NCI-H82 (cell line): Measurements from ENCODE around the gene LY6G5C.

Experiments used
- DNase-seq: peaks from one replicate; lab custom pipeline; 2025; lab: John Stamatoyannopoulos, UW

Gene LY6G5C, protein sequence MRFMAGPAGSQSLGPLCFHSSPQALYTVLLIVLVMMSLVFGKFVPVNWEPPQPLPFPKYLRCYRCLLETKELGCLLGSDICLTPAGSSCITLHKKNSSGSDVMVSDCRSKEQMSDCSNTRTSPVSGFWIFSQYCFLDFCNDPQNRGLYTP

DNA sequence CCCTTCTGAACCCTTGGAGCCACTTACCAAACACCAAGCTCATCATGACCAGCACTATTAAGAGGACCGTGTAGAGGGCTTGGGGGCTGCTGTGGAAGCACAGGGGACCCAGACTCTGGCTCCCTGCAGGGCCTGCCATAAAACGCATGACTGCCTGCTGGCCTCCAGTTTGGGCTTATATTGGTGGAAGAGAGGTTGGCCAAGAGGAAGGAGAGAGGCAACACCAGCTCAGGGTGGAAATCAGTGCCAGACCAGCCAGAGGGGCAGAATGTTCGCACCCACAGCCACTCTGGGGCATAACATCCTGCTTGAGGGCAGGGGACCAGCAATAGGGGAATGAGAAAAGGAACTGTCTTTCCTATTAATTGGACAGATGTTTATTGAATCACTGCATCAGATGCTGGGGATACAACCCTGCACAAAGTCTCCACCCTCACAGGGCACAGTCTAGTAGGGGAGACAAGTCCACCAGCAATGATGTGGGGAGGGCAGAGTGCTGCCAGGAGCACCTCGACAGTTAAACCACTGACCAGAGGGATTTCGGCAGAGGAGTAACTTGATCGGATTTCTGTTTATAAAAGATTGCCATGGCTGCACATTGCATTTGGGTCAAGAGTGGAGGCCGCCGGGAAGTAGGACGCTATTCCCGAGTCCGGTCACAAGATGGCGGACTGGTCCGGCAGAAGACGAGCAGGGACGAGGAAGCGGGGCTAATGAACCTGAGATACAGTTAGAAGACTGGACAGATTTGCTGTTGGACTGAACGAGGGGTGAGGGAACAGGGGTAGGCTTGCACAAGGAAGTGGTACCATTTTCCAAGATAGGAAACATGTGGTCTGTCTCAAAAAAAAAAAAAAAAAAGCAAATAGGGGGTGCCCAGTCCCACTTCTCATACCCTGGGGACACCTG is at the start of gene LY6G5C:
LY6G5C (minus strand) TSS at position 842 of the 909 bp plus-strand sequence; CDS start at position 148, 694 bp downstream.
- peak; percentile 88 for DNase-seq

DNA sequence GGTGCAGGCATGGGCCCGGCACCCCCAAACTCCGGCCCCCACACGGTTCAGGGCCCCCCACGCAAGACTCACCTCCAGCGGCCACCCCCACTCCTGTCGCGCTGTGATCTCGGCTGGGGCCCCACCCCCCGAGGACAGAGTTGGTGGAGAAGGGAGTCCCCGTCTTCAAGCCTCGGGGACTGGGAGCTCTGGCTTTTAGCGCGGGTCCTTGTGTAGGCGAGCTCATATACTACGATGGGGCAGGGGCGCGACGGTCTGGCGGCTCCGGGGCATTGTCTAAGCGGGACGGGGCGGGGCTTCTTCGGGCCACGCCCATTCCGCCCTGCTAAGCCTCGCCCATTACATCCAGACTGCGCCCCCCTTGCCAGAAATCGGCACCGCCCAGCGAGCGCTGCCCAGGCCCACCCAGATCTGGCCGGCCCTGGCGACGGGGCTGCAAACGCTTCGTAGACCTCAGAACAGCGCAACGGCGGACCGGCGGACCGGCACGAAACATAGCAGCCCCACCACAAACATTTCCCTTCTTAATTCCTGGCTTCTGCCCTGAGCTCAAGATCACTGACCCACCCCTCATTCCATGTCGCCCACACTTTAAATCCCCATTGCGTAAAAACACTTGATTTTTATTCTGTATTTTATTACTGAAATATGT is 49.2 kb upstream of the LY6G5C start:
- peak; percentile 93 for DNase-seq

DNA sequence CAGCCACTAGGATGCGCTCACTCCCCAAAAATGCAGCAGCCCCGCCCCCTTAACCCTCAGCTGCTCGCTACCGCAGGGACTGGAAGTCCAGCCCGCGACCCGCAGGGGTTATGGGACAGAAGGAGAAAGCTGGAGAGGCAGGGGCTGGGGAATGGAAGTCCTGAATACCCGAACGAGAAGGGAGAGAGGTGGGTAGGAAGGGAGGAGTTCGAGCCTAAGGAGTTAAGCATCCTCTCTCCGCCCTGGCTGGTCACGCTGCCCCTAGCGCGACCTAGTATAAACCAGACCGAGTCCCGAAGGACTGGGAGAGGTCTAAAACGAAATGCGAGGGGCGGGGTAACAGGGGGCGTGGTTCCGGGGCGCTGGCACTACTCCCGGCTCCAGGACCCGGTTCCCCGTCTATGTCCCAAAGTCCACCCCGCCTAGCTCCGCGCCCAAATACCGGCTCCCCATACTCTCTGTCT is 48.7 kb upstream of the LY6G5C start:
- peak; percentile 95 for DNase-seq

DNA sequence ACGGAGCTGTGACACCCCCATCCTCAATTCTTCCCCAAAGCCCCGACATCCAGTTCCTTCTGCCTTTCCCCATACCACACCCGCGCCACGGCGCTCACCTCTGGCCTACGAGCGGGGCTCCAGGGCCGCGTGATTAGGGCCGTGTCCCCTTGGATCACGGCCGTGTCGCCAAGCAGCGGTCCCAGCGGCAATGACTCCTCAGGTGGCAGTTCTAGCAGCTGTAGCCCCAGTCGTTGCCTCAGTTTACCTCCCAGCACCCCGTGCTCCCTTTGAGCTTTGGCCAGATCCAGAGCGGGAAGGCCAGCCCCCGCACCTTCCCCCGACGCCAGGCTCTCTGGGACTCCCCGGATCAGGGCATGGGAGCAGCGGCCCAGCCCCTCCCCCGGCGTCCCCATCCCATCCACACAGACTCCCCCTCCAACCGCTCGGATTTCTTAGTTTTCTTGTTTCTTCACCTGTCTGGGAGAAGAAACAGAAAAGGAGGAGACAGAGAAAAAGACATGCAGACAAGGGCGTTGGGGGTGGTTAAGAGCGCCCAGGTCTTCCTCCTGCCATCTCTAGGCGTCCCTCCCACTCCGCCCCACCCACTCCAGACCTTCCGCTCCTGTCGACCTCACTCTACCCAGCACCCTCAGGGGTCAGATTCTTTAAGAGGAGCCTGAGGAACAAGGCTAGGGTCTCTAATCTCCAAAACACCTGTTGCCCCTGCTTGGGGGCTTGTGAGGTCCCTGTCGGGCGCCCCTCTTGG is 48.1 kb upstream of the LY6G5C start, which contains the start of gene DDAH2:
DDAH2 (minus strand) TSS at position 533 of the 748 bp plus-strand sequence; CDS start at position 395, 138 bp downstream.
- no peak for DNase-seq

GRCh38 chr6:31727717-31728671 is 47.1 kb upstream of the LY6G5C start:
- DNase-seq: no peak

- DNase-seq: no peak
These were observed 46.3 kb upstream of the LY6G5C start for GRCh38 chr6:31727034-31727716.

- no peak for DNase-seq
These were observed 44.9 kb upstream of the LY6G5C start for GRCh38 chr6:31725502-31726350.

DNA sequence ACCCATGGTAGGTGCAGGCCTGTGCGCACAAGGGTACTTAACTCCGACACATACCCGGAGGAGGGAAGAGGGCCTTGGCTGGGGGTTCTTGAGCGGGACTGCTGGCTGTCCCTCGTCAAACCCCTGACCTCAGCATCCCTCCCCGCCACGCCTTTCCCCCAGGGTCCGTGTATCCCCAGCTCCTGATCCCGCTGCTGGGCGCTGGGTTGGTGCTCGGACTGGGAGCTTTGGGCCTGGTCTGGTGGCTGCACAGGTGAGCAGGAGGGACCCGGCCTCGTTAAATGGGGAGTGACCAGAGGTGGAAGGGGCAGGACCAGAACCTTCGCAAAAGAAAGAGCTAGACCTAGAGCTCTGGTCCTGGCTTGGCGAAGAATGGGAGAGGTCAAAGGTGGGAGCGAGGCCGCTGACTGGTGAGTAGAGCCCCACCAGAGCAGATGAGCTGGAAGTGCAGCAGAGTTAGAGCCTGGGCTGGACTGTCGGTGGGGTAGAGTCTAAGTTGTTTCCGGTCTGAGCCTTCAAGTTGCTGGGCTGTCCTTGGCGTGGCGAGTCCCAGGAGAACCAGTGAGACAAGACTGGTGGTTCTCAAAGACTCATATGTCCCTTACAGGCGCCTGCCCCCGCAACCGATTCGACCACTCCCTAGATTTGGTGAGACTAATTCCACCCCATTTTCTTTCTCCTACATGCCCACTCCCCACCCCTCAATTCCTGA is 43.3 kb upstream of the LY6G5C start:
- no peak for DNase-seq

- DNase-seq: no peak
These were observed 42.5 kb upstream of the LY6G5C start, which contains the start of gene MPIG6B for GRCh38 chr6:31723245-31723979. Gene MPIG6B, plus strand, starts transcription at chr6:31723373. Its CDS starts 11 bp downstream, at chr6:31723384.

DNA sequence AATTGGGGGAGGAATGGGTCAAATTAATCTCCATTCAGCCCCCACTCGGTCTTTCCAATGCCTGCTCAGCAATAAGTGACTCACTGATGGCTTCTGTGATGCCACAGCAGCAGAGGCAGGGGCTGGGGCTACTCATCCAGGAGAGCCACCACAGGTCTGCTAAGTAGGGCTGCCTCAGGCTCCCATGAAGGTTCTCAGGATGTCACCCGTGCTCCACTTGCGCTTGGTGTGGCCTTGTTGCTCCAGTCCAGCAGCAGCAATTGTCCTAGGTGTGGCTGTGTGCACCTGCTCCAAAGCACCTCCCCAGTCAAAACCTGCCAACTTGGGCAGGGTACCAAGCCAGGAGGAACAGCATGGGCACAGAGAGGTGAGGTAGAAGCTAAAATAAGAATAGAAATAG is 41.3 kb upstream of the LY6G5C start:
- DNase-seq: no peak

- no peak for DNase-seq
These were observed 40.6 kb upstream of the LY6G5C start, which contains the start of gene LY6G6C for GRCh38 chr6:31721351-31722020. Gene LY6G6C, minus strand, starts transcription at chr6:31721746. Its CDS starts 67 bp downstream, at chr6:31721679.

GRCh38 chr6:31720196-31720770 is 39.4 kb upstream of the LY6G5C start:
- DNase-seq: no peak

DNA sequence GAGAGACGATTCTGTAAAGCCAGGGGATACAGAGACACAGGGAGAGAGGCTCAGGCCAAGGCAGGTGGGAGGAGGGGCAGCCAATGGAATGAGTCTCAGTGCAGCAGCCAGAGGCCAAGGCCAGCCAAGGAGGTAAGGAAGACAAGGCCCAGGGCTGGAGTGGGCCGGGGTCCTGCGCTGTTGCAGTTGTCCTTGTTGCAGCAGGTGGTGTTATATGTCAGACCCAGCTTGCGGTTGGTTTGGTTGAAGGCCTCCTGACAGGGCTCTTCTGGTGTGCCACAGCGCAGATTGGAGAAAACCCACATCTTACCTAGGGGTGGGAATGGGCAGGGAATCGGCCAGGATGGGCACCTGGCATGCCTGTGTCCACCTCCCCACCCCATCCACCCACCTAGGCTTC is 38.1 kb upstream of the LY6G5C start:
- DNase-seq: no peak

- DNase-seq: no peak
These were observed 37.4 kb upstream of the LY6G5C start for GRCh38 chr6:31718265-31718664.

- peak; percentile 38 for DNase-seq
These were observed 36.8 kb upstream of the LY6G5C start for GRCh38 chr6:31717499-31718222.
